ENCODE measurements around the gene COG3. TPM values are rescaled to one million over a fixed set of nuclear protein-coding genes. Genes with fewer than 3 reads are reported as not detected.

COG3 gene, protein sequence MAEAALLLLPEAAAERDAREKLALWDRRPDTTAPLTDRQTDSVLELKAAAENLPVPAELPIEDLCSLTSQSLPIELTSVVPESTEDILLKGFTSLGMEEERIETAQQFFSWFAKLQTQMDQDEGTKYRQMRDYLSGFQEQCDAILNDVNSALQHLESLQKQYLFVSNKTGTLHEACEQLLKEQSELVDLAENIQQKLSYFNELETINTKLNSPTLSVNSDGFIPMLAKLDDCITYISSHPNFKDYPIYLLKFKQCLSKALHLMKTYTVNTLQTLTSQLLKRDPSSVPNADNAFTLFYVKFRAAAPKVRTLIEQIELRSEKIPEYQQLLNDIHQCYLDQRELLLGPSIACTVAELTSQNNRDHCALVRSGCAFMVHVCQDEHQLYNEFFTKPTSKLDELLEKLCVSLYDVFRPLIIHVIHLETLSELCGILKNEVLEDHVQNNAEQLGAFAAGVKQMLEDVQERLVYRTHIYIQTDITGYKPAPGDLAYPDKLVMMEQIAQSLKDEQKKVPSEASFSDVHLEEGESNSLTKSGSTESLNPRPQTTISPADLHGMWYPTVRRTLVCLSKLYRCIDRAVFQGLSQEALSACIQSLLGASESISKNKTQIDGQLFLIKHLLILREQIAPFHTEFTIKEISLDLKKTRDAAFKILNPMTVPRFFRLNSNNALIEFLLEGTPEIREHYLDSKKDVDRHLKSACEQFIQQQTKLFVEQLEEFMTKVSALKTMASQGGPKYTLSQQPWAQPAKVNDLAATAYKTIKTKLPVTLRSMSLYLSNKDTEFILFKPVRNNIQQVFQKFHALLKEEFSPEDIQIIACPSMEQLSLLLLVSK
- total RNA-seq (26.0 TPM), polyA plus RNA-seq (ENCODE audit: insufficient read depth, low read depth, low replicate concordance) (18.0 TPM)
- long read RNA-seq, donor 1, result 0 reads
- long read RNA-seq, donor 2, full-length matches to known transcripts, result 3 of 3 reads
- long read RNA-seq, donor 2, partial matches to known transcripts, result 0 of 3 reads
- long read RNA-seq, donor 2, other reads (novel, unspliced or antisense), result 0 of 3 reads
- long read RNA-seq, donor 3, full-length matches to known transcripts, result 4 of 4 reads
- long read RNA-seq, donor 3, partial matches to known transcripts, result 0 of 4 reads
- long read RNA-seq, donor 3, other reads (novel, unspliced or antisense), result 0 of 4 reads
- long read RNA-seq, donor 4, full-length matches to known transcripts, result 3 of 3 reads
- long read RNA-seq, donor 4, partial matches to known transcripts, result 0 of 3 reads
- long read RNA-seq, donor 4, other reads (novel, unspliced or antisense), result 0 of 3 reads
- long read RNA-seq, donor 5, result 0 reads
- long read RNA-seq, donor 6, full-length matches to known transcripts, result 6 of 6 reads
- long read RNA-seq, donor 6, partial matches to known transcripts, result 0 of 6 reads
- long read RNA-seq, donor 6, other reads (novel, unspliced or antisense), result 0 of 6 reads
- long read RNA-seq, donor 7, full-length matches to known transcripts, result 3 of 9 reads
- long read RNA-seq, donor 7, partial matches to known transcripts, result 1 of 9 reads
- long read RNA-seq, donor 7, other reads (novel, unspliced or antisense), result 5 of 9 reads
- long read RNA-seq, donor 8, full-length matches to known transcripts, result 3 of 3 reads
- long read RNA-seq, donor 8, partial matches to known transcripts, result 0 of 3 reads
- long read RNA-seq, donor 8, other reads (novel, unspliced or antisense), result 0 of 3 reads
- long read RNA-seq, donor 9, result 0 reads
- long read RNA-seq, donor 10, partial matches to known transcripts, result 0 of 1 reads
- long read RNA-seq, donor 10, other reads (novel, unspliced or antisense), result 0 of 1 reads

DNA sequence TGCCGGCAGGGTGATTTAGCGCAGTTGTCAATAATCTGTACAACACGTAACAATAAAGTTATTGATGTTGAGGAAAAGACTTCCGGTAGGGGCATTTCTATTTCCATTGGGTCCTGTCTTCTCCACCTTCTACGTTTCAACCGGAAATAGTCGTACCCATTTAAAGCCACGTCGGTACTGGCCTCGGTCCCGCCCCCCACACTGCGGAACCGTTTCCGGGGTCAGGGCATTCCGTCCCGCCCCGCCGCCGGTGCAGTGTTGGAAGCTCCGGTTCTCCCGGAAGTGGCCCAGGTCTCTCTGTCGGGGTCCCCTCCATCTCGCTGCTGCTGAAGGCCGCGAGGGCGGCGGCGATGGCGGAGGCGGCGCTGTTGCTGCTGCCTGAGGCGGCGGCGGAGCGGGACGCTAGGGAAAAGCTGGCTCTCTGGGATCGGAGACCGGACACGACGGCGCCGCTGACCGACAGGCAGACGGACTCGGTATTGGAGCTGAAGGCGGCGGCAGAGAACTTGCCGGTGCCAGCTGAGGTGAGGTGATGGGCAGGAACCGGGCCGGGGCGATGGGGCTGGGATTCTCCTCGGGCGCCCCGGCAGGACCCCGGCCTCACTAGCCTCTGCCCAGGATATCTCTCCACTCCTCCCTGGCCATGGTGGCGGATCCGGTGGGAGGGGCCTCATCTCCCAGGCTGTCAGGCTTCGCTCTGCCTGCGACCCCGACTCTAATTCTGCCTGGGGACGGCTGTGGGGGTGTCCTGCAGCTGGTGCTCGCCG lies at the start of gene COG3:
TSS of gene COG3 (plus strand) at position 253 of the 767 bp plus-strand sequence. CDS start at position 351, 98 bp downstream.
- Histone ChIP-seq H3K27ac (ENCODE audit: low read depth in 2 of 2, low read length in 2 of 2) (peak within 1 kb of the TSS; percentile 66 to 72), H3K9me3 (ENCODE audit: control insufficient read depth in 2 of 3, insufficient read depth in 1 of 3, low read length in 3 of 3) (no peaks in the 10 kb centered on the region), H3K36me3 (ENCODE audit: control insufficient read depth in 2 of 3, insufficient read depth in 3 of 3, low read length in 3 of 3) (no peaks in the 10 kb centered on the region), H3K4me3 (ENCODE audit: low read length in 3 of 3) (peak within 1 kb of the TSS; percentile 64 to 86 (median 85)), H3K4me1 (ENCODE audit: control insufficient read depth in 2 of 3, insufficient read depth in 2 of 3, low read depth in 1 of 3, low read length in 3 of 3) (peaks cover 0 to 6% (median 3%) of the 10 kb centered on the region in 3 donors), H3K9ac (ENCODE audit: low read length in 3 of 3) (peak within 1 kb of the TSS; percentile 68 to 80 (median 74)), H3K27me3 (ENCODE audit: control insufficient read depth, insufficient read depth, low read length) (no peaks in the 10 kb centered on the region)
- DNase-seq (peak; percentile 93 to 99 (median 97)), FAIRE-seq (peak; percentile 95)
- intact Hi-C loops (cut with DNase I), result no loop called here
- TF ChIP-seq, protein P1, sequence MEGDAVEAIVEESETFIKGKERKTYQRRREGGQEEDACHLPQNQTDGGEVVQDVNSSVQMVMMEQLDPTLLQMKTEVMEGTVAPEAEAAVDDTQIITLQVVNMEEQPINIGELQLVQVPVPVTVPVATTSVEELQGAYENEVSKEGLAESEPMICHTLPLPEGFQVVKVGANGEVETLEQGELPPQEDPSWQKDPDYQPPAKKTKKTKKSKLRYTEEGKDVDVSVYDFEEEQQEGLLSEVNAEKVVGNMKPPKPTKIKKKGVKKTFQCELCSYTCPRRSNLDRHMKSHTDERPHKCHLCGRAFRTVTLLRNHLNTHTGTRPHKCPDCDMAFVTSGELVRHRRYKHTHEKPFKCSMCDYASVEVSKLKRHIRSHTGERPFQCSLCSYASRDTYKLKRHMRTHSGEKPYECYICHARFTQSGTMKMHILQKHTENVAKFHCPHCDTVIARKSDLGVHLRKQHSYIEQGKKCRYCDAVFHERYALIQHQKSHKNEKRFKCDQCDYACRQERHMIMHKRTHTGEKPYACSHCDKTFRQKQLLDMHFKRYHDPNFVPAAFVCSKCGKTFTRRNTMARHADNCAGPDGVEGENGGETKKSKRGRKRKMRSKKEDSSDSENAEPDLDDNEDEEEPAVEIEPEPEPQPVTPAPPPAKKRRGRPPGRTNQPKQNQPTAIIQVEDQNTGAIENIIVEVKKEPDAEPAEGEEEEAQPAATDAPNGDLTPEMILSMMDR (IDR thresholded peaks at IDR 0.05; ENCODE audit: borderline replicate concordance, extremely low read depth, insufficient read depth), result no peak

DNA sequence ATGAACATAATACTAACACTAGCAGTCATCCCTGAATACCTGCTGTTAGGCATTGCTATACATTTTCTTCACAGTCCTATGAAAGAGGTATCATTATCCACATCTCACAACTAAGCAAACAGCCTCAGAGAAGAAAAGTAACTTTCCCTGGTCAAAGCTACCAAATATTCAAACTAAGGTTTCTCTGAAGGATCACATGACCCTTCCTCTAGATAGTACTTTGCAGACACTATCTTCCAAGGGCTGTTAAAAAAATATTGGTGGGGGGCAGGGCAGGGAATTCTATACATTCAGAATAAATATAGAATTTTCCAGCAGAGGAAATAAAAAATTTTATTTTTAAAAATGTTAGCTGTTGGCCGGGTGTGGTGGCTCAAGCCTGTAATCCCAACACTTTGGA lies 49.6 kb upstream of the COG3 start:
- H3K27ac ChIP-seq (ENCODE audit: low read depth in 2 of 2, low read length in 2 of 2), result peak overlapping the region; percentile 95 to 97
- FAIRE-seq, result no peak
- peak overlapping the region; percentile 53 to 64 (median 60) for H3K4me3 ChIP-seq (ENCODE audit: low read length in 3 of 3)
- H3K27me3 ChIP-seq (ENCODE audit: control insufficient read depth, insufficient read depth, low read length), result no peaks in the 10 kb centered on the region
- no peaks in the 10 kb centered on the region for H3K9me3 ChIP-seq (ENCODE audit: control insufficient read depth in 2 of 3, insufficient read depth in 1 of 3, low read length in 3 of 3)
- peak overlapping the region; percentile 37 to 63 (median 61) for H3K9ac ChIP-seq (ENCODE audit: low read length in 3 of 3)
- intact Hi-C loops (cut with DNase I), result no loop called here
- peaks cover 3 to 29% (median 18%) of the 10 kb centered on the region in 3 donors for H3K4me1 ChIP-seq (ENCODE audit: control insufficient read depth in 2 of 3, insufficient read depth in 2 of 3, low read depth in 1 of 3, low read length in 3 of 3)
- no peak for DNase-seq
- peaks cover 0 to 5% (median 1%) of the 10 kb centered on the region in 3 donors for H3K36me3 ChIP-seq (ENCODE audit: control insufficient read depth in 2 of 3, insufficient read depth in 3 of 3, low read length in 3 of 3)
- TF ChIP-seq, protein P1 (IDR thresholded peaks at IDR 0.05; ENCODE audit: borderline replicate concordance, extremely low read depth, insufficient read depth), result no peak
